Activated CD4-positive, alpha-beta memory T cell treated with anti-CD3 and anti-CD28 coated beads for 36 hours (primary cell): ENCODE results near the gene LSM5. TPM values are rescaled to one million over a fixed set of nuclear protein-coding genes. Genes with fewer than 3 reads are reported as not detected.

ENCODE experiments used
- CTCF ChIA-PET: fragments of 350-600 bp; sonication (Branson Sonifier 250); formaldehyde crosslinking; loops from one replicate; lab custom pipeline; 2021; ENCODE audit warnings: antibody characterized with exemption, inconsistent platforms; lab: Charles Lee
- POLR2A ChIA-PET: fragments of 350-600 bp; sonication (Branson Sonifier 250); formaldehyde crosslinking; loops from one replicate; lab custom pipeline; 2021; ENCODE audit warnings: antibody characterized with exemption; lab: Charles Lee
- DNase-seq: peaks from one replicate; pipeline ENCODE4 v3.0.0-alpha.2; 2020
- H3K27ac Mint-ChIP-seq: one replicate; pipeline ENCODE4 v1.8.0; 2021; ENCODE audit warnings: mixed read lengths
- H3K27me3 Mint-ChIP-seq: one replicate; pipeline ENCODE4 v1.8.0; 2021; ENCODE audit warnings: mixed read lengths
- H3K36me3 Mint-ChIP-seq: one replicate; pipeline ENCODE4 v1.8.0; 2021; ENCODE audit warnings: mixed read lengths
- H3K4me1 Mint-ChIP-seq: one replicate; pipeline ENCODE4 v1.8.0; 2021; ENCODE audit warnings: low read depth, mixed read lengths
- H3K4me3 Mint-ChIP-seq: one replicate; pipeline ENCODE4 v1.8.0; 2021; ENCODE audit warnings: mild to moderate bottlenecking, mixed read lengths
- H3K9me3 Mint-ChIP-seq: one replicate; pipeline ENCODE4 v1.8.0; 2021; ENCODE audit warnings: mixed read lengths
- intact Hi-C: fragments of 100-400 bp; cut with micrococcal nuclease; formaldehyde crosslinking; loops from one replicate; pipeline ENCODE4 v1.15.1; 2023
- total RNA-seq, 2 experiments: library from RNA; stranded (reverse); gene quantifications; one replicate each; pipeline ENCODE4 v1.2.3, GENCODE V29; 2021

LSM5 gene
- total RNA-seq, 2 experiments from 2014 or later = 111 to 120 TPM

GRCh38 chr7:32522746-32523530 is 32.8 kb upstream of the LSM5 start:
- CTCF ChIA-PET = no interaction called here

GRCh38 chr7:32519763-32520162 is 29.6 kb upstream of the LSM5 start:
- Mint-ChIP-seq H3K27ac (peak overlapping the region; percentile 7), H3K4me1 (peaks cover 29% of the 10 kb centered on the region), H3K27me3 (no peaks in the 10 kb centered on the region), H3K9me3 (peaks cover 39% of the 10 kb centered on the region), H3K4me3 (no peak overlapping the region), H3K36me3 (peaks cover 44% of the 10 kb centered on the region)
- intact Hi-C loops = no loop called here
- POLR2A ChIA-PET = no interaction called here
- peak; percentile 20 for DNase-seq
- CTCF ChIA-PET = no interaction called here

More at GRCh38 chr7:32522746-32523530, 32.8 kb upstream of the LSM5 start:
- Mint-ChIP-seq H3K4me1 (peaks cover 11% of the 10 kb centered on the region), H3K9me3 (peaks cover 30% of the 10 kb centered on the region), H3K27me3 (no peaks in the 10 kb centered on the region), H3K36me3 (peaks cover 26% of the 10 kb centered on the region), H3K27ac (no peak overlapping the region), H3K4me3 (no peak overlapping the region)
- intact Hi-C loops = no loop called here
- POLR2A ChIA-PET = no interaction called here
- no peak for DNase-seq

GRCh38 chr7:32518534-32519140 is 28.5 kb upstream of the LSM5 start:
- Mint-ChIP-seq H3K4me3 (no peak overlapping the region), H3K36me3 (peaks cover 50% of the 10 kb centered on the region), H3K4me1 (peaks cover 40% of the 10 kb centered on the region), H3K9me3 (peaks cover 39% of the 10 kb centered on the region), H3K27me3 (no peaks in the 10 kb centered on the region), H3K27ac (no peak overlapping the region)
- ChIA-PET POLR2A (no interaction called here), CTCF (interaction anchor here (0.6 kb wide), 1 partner anchor 414 kb away, joined by 3 read pairs; no protein-coding TSS in a partner anchor)
- no peak for DNase-seq
- intact Hi-C loops = no loop called here

- no peaks in the 10 kb centered on the region for H3K27me3 Mint-ChIP-seq
- H3K4me3 Mint-ChIP-seq = no peak overlapping the region
- H3K9me3 Mint-ChIP-seq = peaks cover 35% of the 10 kb centered on the region
- intact Hi-C loops = loop anchor here (1.0 kb wide), 1 partner anchor 10 kb away; no protein-coding TSS in a partner anchor
- no peak overlapping the region for H3K27ac Mint-ChIP-seq
- ChIA-PET CTCF (no interaction called here), POLR2A (interaction anchor here (0.5 kb wide), 1 partner anchor 925 kb away, joined by 4 read pairs; no protein-coding TSS in a partner anchor)
- H3K36me3 Mint-ChIP-seq = peaks cover 39% of the 10 kb centered on the region
- DNase-seq = no peak
- H3K4me1 Mint-ChIP-seq = peaks cover 61% of the 10 kb centered on the region
Observed at GRCh38 chr7:32516551-32517100, 26.4 kb upstream of the LSM5 start.

- Mint-ChIP-seq H3K4me3 (no peak overlapping the region), H3K9me3 (peaks cover 31% of the 10 kb centered on the region), H3K36me3 (peaks cover 40% of the 10 kb centered on the region), H3K4me1 (peaks cover 67% of the 10 kb centered on the region), H3K27ac (peak overlapping the region; percentile 26), H3K27me3 (no peaks in the 10 kb centered on the region)
- CTCF ChIA-PET = no interaction called here
- no peak for DNase-seq
- POLR2A ChIA-PET = interaction anchor here (0.5 kb wide), 1 partner anchor 926 kb away, joined by 4 read pairs; no protein-coding TSS in a partner anchor
- intact Hi-C loops = loop anchor here (1.0 kb wide), 1 partner anchor 10 kb away; no protein-coding TSS in a partner anchor
Observed at GRCh38 chr7:32515890-32516550, 25.8 kb upstream of the LSM5 start.

GRCh38 chr7:32513210-32513609 is 23.0 kb upstream of the LSM5 start:
- Mint-ChIP-seq H3K27me3 (no peaks in the 10 kb centered on the region), H3K9me3 (peaks cover 8% of the 10 kb centered on the region), H3K27ac (no peak overlapping the region), H3K4me1 (peaks cover 69% of the 10 kb centered on the region), H3K4me3 (no peak overlapping the region), H3K36me3 (peaks cover 32% of the 10 kb centered on the region)
- CTCF ChIA-PET = no interaction called here
- intact Hi-C loops = no loop called here
- DNase-seq = no peak
- POLR2A ChIA-PET = no interaction called here

- Mint-ChIP-seq H3K4me1 (peaks cover 77% of the 10 kb centered on the region), H3K4me3 (no peak overlapping the region), H3K27me3 (no peaks in the 10 kb centered on the region), H3K9me3 (peaks cover 2% of the 10 kb centered on the region), H3K27ac (no peak overlapping the region), H3K36me3 (peaks cover 25% of the 10 kb centered on the region)
- ChIA-PET POLR2A (no interaction called here), CTCF (no interaction called here)
- intact Hi-C loops = no loop called here
- DNase-seq = no peak
Observed at GRCh38 chr7:32511791-32512190, 21.6 kb upstream of the LSM5 start.

- Mint-ChIP-seq H3K9me3 (no peaks in the 10 kb centered on the region), H3K27me3 (no peaks in the 10 kb centered on the region), H3K27ac (no peak overlapping the region), H3K4me3 (no peak overlapping the region), H3K4me1 (peaks cover 57% of the 10 kb centered on the region), H3K36me3 (peaks cover 10% of the 10 kb centered on the region)
- DNase-seq = no peak
- ChIA-PET CTCF (no interaction called here), POLR2A (no interaction called here)
- intact Hi-C loops = loop anchor here (2.0 kb wide), 1 partner anchor 17 kb away; the partner anchor contains the start of gene LSM5
Observed at GRCh38 chr7:32507414-32507813, 17.2 kb upstream of the LSM5 start.

- Mint-ChIP-seq H3K4me3 (no peak overlapping the region), H3K27ac (peak overlapping the region; percentile 52), H3K27me3 (no peaks in the 10 kb centered on the region), H3K36me3 (peaks cover 9% of the 10 kb centered on the region), H3K9me3 (no peaks in the 10 kb centered on the region), H3K4me1 (peaks cover 56% of the 10 kb centered on the region)
- POLR2A ChIA-PET = interaction anchor here (1.3 kb wide), 1 partner anchor 11 kb away, joined by 14 read pairs; the partner anchor contains the start of gene AVL9
- peak; percentile 50 for DNase-seq
- CTCF ChIA-PET = no interaction called here
- intact Hi-C loops = loop anchor here (1.0 to 2.0 kb wide), 4 partner anchors 10 to 34 kb away; partner anchors contain the start of genes AVL9 and LSM5
Observed at GRCh38 chr7:32506266-32507054, 16.3 kb upstream of the LSM5 start.

GRCh38 chr7:32502728-32503127 is 12.5 kb upstream of the LSM5 start:
- Mint-ChIP-seq H3K4me1 (peaks cover 61% of the 10 kb centered on the region), H3K4me3 (peak overlapping the region; percentile 10), H3K36me3 (peaks cover 11% of the 10 kb centered on the region), H3K9me3 (no peaks in the 10 kb centered on the region), H3K27ac (peak overlapping the region; percentile 78), H3K27me3 (no peaks in the 10 kb centered on the region)
- ChIA-PET CTCF (no interaction called here), POLR2A (no interaction called here)
- intact Hi-C loops = loop anchor here (2.0 kb wide), 1 partner anchor 390 kb away; no protein-coding TSS in a partner anchor
- DNase-seq = peak; percentile 52

GRCh38 chr7:32501522-32501921 is 11.3 kb upstream of the LSM5 start:
- no peaks in the 10 kb centered on the region for H3K9me3 Mint-ChIP-seq
- intact Hi-C loops = no loop called here
- POLR2A ChIA-PET = no interaction called here
- H3K4me1 Mint-ChIP-seq = peaks cover 63% of the 10 kb centered on the region
- no peak overlapping the region for H3K4me3 Mint-ChIP-seq
- CTCF ChIA-PET = no interaction called here
- DNase-seq = no peak
- H3K27me3 Mint-ChIP-seq = no peaks in the 10 kb centered on the region
- H3K36me3 Mint-ChIP-seq = peaks cover 10% of the 10 kb centered on the region
- peak overlapping the region; percentile 26 for H3K27ac Mint-ChIP-seq
